ENCODE results near the gene XXYLT1.
"Not testable (repeated sequence)": the region's sequence is repeated elsewhere in the genome, so short reads cannot be mapped to it uniquely, and the experiment has no call there.

Gene XXYLT1

GRCh38 chr3:195250473-195251251 lies 20.3 kb downstream of the XXYLT1 start:
- no peak for DNase-seq (ENCODE audit: low read depth)

DNA sequence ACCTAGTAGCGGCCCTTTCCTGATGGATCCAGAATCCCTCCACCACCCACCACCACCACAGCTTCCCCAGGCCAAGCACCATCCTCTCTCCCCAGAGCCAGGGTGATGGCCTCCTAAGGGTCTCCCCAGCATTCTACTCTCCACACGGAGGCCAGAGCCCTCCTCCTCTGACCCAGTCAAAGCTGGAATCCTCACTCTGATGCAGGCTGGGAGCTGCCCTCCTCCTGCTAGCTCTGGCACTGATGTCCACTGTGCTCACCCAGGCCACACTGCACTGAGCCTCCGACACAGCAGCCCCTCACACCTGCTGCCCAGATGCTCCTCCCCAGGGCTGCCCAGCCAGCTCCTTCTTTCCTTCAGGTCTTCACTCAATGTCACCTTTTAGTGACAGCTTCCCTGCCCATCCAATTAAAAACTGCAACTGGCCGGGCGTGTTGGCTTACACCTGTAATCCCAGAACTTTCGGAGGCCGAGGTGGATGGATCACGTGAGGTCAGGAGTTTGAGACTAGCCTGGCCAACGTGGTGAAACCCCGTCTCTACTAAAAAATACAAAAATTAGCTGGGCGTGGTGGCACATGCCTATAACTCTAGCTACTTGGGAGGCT lies 21.0 kb downstream of the XXYLT1 start:
- no peak for DNase-seq (ENCODE audit: low read depth)

GRCh38 chr3:195249057-195249770 lies 21.7 kb downstream of the XXYLT1 start:
- DNase-seq (ENCODE audit: low read depth) = no peak

- DNase-seq (ENCODE audit: low read depth) = no peak
Measured at GRCh38 chr3:195248281-195248680, 22.7 kb downstream of the XXYLT1 start.

- no peak for DNase-seq (ENCODE audit: low read depth)
Measured at GRCh38 chr3:195247863-195248189, 23.1 kb downstream of the XXYLT1 start.

DNA sequence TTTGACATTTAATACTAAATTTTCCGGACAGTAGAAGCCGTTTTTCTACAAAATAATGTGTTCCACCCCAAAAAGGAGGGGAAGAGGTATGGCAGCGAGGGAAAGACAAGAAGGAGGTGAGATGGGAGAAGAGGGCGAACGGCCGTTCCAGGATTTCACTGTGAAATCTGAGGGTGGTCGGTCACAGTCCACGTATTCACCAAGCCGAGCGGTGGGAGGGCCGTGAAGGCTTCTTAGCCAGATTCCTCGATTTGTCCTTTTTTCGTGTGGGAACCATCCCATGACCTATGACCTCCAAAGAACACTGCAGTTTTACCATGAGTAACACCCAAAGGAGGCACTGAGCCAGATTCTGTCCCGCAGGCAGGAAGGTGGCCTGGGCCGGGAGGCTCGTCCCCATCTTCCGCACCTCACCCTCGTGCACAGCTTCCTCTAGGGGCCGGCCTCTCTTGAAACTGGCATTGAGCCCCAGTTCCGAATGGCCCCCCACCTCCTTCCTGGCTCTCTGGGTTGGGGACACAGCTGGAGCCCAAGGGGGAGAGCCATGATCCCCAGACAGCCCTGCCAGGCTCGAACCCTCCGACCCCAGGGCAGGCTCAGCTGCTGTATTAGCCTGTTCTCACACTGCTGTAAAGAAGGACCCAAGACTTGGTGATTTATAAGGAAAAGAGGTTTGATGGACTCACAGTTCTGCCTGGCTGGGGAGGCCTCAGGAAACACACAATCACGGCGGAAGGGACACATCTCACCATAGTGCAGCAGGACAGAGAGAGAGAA lies 23.7 kb downstream of the XXYLT1 start:
- no peak for DNase-seq (ENCODE audit: low read depth)

- DNase-seq (ENCODE audit: low read depth) = no peak
Measured at GRCh38 chr3:195246581-195246995, 24.4 kb downstream of the XXYLT1 start.

- DNase-seq (ENCODE audit: low read depth) = no peak
Measured at GRCh38 chr3:195245531-195245951, 25.4 kb downstream of the XXYLT1 start.

- no peak for DNase-seq (ENCODE audit: low read depth)
Measured at GRCh38 chr3:195241592-195242355, 29.2 kb downstream of the XXYLT1 start.

- DNase-seq (ENCODE audit: low read depth) = no peak
Measured at GRCh38 chr3:195240939-195241338, 30.0 kb downstream of the XXYLT1 start.

DNA sequence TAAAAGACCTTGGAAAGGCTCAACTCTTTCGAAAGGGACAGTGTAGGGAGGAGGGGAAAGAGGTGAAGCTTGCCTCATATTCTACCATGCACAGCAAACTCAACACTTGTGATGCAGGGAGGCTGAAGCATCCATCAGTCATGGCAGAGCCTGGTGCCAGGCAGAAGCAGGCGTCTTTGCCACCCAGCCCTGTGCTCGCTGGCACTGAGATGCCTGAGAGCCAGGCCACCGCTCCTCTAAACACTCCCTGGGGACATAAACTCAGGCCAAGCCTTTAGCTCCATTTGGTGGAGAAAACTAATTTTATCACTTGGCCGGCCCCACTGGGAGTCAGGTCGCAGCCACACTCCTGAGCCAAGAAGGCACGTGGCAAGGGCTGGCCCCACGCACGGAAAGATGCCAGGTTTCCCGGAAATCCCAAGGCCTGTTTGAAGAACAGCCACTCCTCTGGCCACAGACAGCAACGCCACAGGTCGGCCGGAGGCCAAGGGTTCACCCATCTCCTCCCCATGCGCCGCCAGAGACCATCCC lies 30.7 kb downstream of the XXYLT1 start:
- no peak for DNase-seq (ENCODE audit: low read depth)

- DNase-seq (ENCODE audit: low read depth) = no peak
Measured at GRCh38 chr3:195239121-195239520, 31.8 kb downstream of the XXYLT1 start.

GRCh38 chr3:195238586-195239118 lies 32.3 kb downstream of the XXYLT1 start:
- DNase-seq (ENCODE audit: low read depth) = no peak

DNA sequence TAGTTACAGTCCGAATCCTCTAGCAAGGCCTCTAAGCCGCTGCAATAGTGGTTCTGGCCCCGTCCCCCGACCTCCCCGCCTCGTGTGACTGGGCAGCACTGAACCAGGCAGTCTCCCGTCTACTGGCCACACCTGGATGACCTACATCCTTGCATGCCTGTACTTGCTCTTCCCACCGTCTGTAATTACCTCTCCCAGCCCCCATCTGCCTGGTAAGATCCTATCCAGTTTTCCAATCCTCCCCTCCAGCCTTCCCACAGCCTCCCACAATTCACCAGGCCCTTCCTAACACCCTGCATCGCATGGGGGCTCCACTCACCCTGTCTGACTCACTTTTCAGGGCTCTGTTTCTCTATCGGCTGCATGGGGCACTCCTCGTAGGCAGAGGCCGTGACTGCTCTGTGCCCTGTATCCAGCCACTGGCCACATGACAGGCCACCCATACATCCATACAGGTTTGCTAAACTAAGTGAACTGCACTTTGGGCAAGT lies 32.8 kb downstream of the XXYLT1 start:
- DNase-seq (ENCODE audit: low read depth) = no peak

DNA sequence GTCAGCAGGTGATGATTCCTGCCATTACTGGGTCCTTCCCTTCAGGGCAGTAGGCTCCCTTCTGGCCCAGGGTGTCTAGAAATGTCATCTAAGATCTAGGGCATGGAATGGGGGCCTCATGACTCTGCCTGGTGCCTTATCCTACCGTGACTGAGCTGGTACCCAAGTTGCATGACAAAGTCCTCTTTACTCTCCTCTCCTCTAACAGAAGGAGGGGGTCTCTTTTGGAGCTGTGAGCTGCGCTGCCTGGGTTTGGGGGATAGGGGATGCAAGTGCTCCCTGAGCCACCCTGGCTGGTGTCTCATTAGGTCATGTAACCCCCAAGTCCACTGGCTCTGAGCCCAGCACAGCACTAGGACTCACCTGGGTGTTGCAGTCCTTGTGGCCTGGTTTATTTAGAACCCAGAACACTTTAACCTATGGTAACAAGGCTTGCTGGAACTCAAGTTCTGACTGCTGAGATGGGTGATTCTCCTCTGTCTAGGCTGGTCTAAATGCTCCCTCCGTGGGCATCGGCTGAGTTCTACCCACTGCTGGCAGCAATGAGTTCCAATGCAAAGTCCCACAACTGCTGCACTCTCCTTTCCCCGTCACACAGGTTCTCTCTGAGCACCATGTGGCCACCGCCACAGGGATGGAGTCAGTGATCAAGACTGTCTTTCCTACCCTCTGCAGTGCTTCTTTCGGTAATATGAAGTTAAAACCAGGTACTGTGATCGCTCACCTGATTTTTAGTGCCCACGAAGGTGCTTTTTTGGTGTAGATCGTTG lies 34.0 kb downstream of the XXYLT1 start:
- DNase-seq (ENCODE audit: low read depth) = no peak

- DNase-seq (ENCODE audit: low read depth) = no peak
Measured at GRCh38 chr3:195236076-195236798, 34.7 kb downstream of the XXYLT1 start.

GRCh38 chr3:195230244-195230643 lies 40.7 kb downstream of the XXYLT1 start:
- DNase-seq (ENCODE audit: low read depth) = no peak

DNA sequence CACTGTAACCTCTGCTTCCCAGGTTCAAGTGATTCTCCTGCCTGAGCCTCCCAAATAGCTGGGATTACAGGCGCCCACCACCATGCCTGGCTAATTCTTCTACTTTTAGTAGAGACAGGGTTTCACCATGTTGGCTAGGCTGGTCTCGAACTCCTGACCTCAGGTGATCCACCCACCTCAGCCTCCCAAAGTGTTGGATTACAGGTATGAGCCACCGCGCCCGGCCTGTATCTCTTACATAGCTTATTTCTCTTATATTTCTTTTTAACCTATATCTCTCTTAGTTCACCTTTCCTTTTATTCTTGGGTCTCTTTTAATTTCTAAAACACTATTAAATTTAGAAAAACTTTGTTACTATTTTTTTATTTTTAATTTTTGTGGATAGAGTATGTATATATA lies 42.1 kb downstream of the XXYLT1 start:
- not testable (repeated sequence) for DNase-seq (ENCODE audit: low read depth)

DNA sequence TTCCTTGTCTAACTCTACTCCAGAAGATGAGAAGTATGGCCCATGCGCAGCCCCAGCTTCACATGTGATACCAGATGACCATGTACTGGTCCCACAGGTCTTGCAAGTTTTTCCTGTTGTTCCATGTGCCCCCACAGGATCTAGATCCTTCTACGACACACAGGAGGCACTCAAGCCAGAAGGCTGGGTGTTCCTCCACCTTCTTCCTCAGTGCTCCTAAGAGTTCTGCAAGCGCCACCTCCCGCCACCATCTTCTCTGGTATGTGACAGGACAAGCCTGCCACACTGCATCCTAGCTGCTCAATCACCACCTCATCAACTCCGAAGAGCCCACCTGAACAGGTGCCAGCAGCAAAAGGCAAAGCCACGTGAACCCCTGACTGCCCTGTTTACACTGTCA lies 43.1 kb downstream of the XXYLT1 start:
- DNase-seq (ENCODE audit: low read depth) = no peak
